ENCODE data around the gene CEP170.
"Not testable (repeated sequence)": the region's sequence is repeated elsewhere in the genome, so short reads cannot be mapped to it uniquely, and the experiment has no call there.

Gene CEP170

GRCh38 chr1:243183176-243183575 lies 71.9 kb downstream of the CEP170 start:
- in situ Hi-C loops (cut with MboI; ENCODE audit: low sequenced_read_pairs) = not testable (repeated sequence)

- in situ Hi-C loops (cut with MboI; ENCODE audit: low sequenced_read_pairs) = no loop called here
Measured at GRCh38 chr1:243179720-243180119, 75.4 kb downstream of the CEP170 start.

GRCh38 chr1:243177792-243178191 lies 77.3 kb downstream of the CEP170 start:
- in situ Hi-C loops (cut with MboI; ENCODE audit: low sequenced_read_pairs) = not testable (repeated sequence)

GRCh38 chr1:243173758-243174369 lies 81.2 kb downstream of the CEP170 start:
- in situ Hi-C loops (cut with MboI; ENCODE audit: low sequenced_read_pairs) = not testable (repeated sequence)

- in situ Hi-C loops (cut with MboI; ENCODE audit: low sequenced_read_pairs) = not testable (repeated sequence)
Measured at GRCh38 chr1:243164911-243165310, 90.2 kb downstream of the CEP170 start.

- in situ Hi-C loops (cut with MboI; ENCODE audit: low sequenced_read_pairs) = not testable (repeated sequence)
Measured at GRCh38 chr1:243150906-243151305, 104.2 kb downstream of the CEP170 start.

- in situ Hi-C loops (cut with MboI; ENCODE audit: low sequenced_read_pairs) = not testable (repeated sequence)
Measured at GRCh38 chr1:243149120-243149519, 106.0 kb downstream of the CEP170 start.

- in situ Hi-C loops (cut with MboI; ENCODE audit: low sequenced_read_pairs) = not testable (repeated sequence)
Measured at GRCh38 chr1:243147351-243147750, 107.7 kb downstream of the CEP170 start.

GRCh38 chr1:243140498-243140897 lies 114.6 kb downstream of the CEP170 start:
- in situ Hi-C loops (cut with MboI; ENCODE audit: low sequenced_read_pairs) = not testable (repeated sequence)

- in situ Hi-C loops (cut with MboI; ENCODE audit: low sequenced_read_pairs) = not testable (repeated sequence)
Measured at GRCh38 chr1:243122876-243123409, 132.1 kb downstream of the CEP170 start.

GRCh38 chr1:243121939-243122338 lies 133.1 kb downstream of the CEP170 start:
- in situ Hi-C loops (cut with MboI; ENCODE audit: low sequenced_read_pairs) = not testable (repeated sequence)

GRCh38 chr1:243118601-243119322 lies 136.3 kb downstream of the CEP170 start:
- in situ Hi-C loops (cut with MboI; ENCODE audit: low sequenced_read_pairs) = not testable (repeated sequence)

GRCh38 chr1:243116187-243116586 lies 138.9 kb downstream of the CEP170 start:
- in situ Hi-C loops (cut with MboI; ENCODE audit: low sequenced_read_pairs) = not testable (repeated sequence)

GRCh38 chr1:243114769-243115168 lies 140.3 kb downstream of the CEP170 start:
- in situ Hi-C loops (cut with MboI; ENCODE audit: low sequenced_read_pairs) = not testable (repeated sequence)

GRCh38 chr1:243114059-243114713 lies 140.9 kb downstream of the CEP170 start:
- in situ Hi-C loops (cut with MboI; ENCODE audit: low sequenced_read_pairs) = not testable (repeated sequence)

GRCh38 chr1:243107171-243107570 lies 147.9 kb downstream of the CEP170 start:
- in situ Hi-C loops (cut with MboI; ENCODE audit: low sequenced_read_pairs) = not testable (repeated sequence)

- in situ Hi-C loops (cut with MboI; ENCODE audit: low sequenced_read_pairs) = not testable (repeated sequence)
Measured at GRCh38 chr1:243105652-243106332, 149.3 kb downstream of the CEP170 start.

GRCh38 chr1:243105104-243105503 lies 150.0 kb downstream of the CEP170 start:
- in situ Hi-C loops (cut with MboI; ENCODE audit: low sequenced_read_pairs) = not testable (repeated sequence)

GRCh38 chr1:243104452-243104851 lies 150.6 kb downstream of the CEP170 start:
- in situ Hi-C loops (cut with MboI; ENCODE audit: low sequenced_read_pairs) = not testable (repeated sequence)

- in situ Hi-C loops (cut with MboI; ENCODE audit: low sequenced_read_pairs) = not testable (repeated sequence)
Measured at GRCh38 chr1:243101551-243102050, 153.5 kb downstream of the CEP170 start.

- in situ Hi-C loops (cut with MboI; ENCODE audit: low sequenced_read_pairs) = not testable (repeated sequence)
Measured at GRCh38 chr1:243087368-243087767, 167.7 kb downstream of the CEP170 start.
